GM13976 (cell line): ENCODE results near the gene RASL11A.
"Not testable (repeated sequence)": the region's sequence is repeated elsewhere in the genome, so short reads cannot be mapped to it uniquely, and the experiment has no call there.

Source experiments
- DNase-seq: peaks from one replicate; pipeline ENCODE4 v3.0.0; 2012; ENCODE audit warnings: low spot score
- in situ Hi-C: fragments of 300-500 bp; cut with MboI; formaldehyde crosslinking; loops from one replicate; pipeline ENCODE4 v1.12.0; 2022; ENCODE audit warnings: low sequenced_read_pairs, mixed read lengths, inconsistent platforms; ENCODE audit not compliant: unreplicated experiment
- TF ChIP-seq, protein P1 (sequence below): IDR thresholded peaks from 2 replicates; pipeline ENCODE4 v1.5.1; 2012; ENCODE audit warnings: borderline replicate concordance, mild to moderate bottlenecking; ENCODE audit not compliant: insufficient read depth; ENCODE audit errors: extremely low read depth, missing control alignments, control extremely low read depth

The RASL11A gene

DNA sequence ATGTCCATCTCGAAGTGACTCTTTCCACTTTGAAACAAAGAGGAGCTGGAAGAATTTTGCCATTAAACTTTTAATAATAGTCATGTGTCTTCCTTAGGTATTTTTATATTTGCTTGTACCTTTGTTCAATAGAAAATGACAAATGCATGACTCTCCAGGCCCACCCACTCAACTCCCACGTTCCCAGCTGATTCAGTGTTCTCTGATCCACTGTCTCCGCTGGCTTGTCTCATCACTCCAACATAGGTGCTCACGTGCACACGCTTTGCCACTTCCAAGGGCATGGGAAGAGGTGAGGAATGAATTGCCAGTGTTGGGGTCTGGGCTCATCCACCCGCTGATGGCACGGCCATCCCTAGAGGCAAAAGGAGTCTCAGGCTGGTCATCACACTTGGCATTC is 24.5 kb downstream of the RASL11A start:
- DNase-seq: no peak
- TF ChIP-seq, protein P1, sequence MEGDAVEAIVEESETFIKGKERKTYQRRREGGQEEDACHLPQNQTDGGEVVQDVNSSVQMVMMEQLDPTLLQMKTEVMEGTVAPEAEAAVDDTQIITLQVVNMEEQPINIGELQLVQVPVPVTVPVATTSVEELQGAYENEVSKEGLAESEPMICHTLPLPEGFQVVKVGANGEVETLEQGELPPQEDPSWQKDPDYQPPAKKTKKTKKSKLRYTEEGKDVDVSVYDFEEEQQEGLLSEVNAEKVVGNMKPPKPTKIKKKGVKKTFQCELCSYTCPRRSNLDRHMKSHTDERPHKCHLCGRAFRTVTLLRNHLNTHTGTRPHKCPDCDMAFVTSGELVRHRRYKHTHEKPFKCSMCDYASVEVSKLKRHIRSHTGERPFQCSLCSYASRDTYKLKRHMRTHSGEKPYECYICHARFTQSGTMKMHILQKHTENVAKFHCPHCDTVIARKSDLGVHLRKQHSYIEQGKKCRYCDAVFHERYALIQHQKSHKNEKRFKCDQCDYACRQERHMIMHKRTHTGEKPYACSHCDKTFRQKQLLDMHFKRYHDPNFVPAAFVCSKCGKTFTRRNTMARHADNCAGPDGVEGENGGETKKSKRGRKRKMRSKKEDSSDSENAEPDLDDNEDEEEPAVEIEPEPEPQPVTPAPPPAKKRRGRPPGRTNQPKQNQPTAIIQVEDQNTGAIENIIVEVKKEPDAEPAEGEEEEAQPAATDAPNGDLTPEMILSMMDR: no peak
- in situ Hi-C loops: no loop called here

DNA sequence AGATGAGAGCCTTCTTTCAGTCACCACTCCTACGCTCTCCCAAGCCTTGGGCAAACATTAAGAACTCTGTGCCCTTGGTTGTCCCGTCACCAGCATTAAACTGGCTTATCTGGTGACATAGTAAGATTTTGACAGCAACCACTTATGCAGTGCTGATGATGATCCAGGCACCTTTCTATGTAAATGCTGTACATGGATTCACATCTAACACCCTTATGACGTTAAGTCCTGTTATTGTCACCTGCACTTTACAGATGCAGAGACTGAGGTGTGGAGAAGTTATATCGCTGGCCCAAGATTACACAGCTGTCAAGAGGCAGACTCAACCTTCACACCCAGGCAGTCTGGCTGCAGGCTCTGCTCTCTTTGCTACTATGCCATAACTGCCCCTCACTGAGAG is 25.0 kb downstream of the RASL11A start:
- in situ Hi-C loops: no loop called here
- TF ChIP-seq, protein P1: no peak
- DNase-seq: no peak

DNA sequence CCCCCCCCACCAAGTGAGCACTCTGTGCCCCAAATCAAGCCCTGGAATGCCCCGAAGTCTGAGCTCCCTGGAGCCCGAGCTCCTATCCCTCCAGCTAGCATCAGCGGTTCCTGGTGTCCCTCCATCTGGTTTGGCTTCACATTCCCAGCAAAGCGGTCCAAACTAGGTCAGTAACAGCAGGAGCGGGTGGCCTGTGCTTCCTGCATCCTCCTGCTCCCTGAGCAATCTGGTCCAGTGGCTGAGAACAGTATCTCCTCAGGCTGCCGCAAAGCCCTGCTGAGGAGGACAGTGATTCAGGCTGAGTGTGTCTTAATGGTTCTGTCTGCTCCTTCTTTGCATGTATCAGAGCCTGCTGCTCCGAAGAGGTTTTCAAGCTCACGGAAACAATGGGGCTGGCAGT is 25.9 kb downstream of the RASL11A start:
- in situ Hi-C loops: no loop called here
- DNase-seq: no peak
- TF ChIP-seq, protein P1: no peak

DNA sequence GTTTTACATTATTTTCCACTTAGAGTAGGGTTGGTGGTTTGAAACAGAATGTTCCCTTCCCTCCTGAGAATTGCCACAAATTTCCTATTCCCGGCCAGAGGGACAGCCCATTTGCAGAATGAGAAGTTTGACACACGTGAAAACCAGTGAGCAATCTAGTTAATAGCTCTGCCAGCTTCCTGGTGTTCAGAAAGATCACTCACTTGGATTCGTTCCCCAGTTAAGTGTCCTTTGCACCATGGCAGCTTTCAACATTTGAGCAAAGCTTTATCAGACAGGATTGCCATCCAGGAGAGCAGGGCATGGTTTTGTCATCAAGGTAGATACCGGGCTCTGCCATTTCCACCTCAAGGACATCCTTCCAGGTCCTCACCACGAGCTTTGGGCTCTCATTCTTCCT is 28.2 kb downstream of the RASL11A start:
- TF ChIP-seq, protein P1: no peak
- in situ Hi-C loops: no loop called here
- no peak for DNase-seq

DNA sequence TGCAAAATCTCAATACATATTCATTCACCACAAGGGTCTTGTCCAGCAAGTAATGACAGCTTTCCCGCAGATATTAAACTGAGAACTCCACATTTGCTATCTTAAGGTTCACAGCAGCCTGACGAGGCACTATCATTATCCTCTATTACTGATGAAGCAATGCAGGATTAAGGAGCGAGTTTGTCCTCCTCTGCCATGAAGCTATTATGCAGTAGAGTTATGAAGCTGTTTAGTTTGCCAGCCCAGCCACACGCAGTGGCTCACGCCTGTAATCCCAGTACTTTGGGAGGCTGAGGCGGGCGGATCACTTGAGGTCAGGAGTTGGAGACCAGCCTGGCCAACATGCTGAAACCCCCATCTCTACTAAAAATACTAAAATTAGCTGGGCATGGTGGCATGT is 29.8 kb downstream of the RASL11A start:
- DNase-seq, in situ Hi-C loops: not testable (repeated sequence)

DNA sequence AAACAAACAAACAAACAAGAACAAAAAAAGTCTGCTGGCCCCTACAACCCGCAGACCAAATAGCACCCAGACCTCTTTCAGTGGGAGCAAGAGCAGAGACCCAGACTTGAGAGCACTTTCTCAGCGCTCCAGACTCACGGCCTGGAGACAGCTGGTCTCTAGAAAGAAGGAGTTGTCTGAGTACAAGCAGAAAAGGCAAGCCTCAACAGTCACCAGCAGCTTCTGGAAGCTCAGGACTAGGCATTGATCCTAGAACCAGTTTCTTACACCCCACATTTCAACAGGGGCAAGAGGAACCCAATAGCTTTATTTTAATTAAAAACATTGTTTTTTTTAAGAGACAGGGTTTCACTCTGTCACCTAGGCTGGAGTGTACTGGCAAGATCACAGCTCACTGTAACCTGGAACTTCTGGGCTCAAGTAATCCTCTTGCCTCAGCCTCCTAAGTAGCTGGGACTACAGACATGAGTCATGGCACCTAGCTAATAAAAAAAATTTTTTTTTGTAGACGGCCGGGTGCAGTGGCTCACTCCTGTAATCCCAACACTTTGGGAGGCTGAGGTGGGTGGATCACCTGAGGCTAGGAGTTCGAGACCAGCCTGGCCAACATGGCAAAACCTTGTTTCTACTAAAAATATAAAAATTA is 30.4 kb downstream of the RASL11A start:
- no peak for DNase-seq
- TF ChIP-seq, protein P1: no peak
- in situ Hi-C loops: no loop called here

DNA sequence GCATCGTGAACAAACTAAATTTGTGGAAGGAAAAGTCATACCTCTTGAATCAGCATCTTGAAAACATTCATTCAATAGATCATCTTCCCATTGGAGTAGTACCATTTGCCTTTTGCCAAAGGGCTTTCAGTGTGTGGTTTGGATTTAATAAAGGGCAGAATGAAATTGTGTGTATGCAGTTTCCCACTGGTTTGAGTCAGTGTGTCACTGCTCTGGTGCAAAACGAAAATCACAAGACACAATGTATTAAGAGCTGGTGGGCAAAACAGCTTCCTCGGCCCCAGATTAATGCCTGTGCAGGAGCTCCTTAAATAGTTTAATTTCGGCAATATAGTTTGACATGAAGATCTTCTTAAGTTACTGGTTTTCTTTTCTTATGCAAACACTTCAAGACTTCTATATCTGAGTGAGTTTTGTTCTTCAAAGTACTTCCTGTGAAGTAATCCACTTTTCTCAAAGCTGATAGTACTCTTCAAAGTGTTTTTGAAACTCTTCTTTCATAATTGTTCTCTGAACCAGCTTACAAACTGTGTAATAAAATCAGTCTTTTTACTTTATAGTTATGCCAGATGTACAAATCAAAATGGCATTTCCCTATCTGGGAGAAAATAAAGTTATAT is 32.1 kb downstream of the RASL11A start:
- in situ Hi-C loops: no loop called here

More for the DNA sequence above, 32.1 kb downstream of the RASL11A start:
- TF ChIP-seq, protein P1: no peak
- no peak for DNase-seq
